ENCODE results near the gene TSHZ2.

DNA sequence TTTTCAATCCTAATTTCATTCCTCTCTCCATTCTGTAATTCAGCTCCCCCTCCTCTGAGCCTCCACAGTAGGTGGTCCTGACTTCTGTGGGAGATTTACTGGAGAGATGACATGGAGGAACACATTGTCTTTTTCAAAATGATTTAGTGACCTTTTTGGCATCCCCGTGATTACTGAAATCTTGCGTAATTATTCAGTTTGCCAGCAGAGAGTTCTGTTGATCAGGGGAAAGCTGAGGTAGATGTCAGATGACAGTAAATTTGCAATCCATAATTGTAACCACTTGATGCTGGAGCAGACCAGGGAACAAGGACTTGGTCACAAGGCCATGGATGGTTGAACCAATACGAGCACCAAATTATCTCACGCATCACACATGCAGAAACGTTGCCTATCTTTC, 302.2 kb downstream of the TSHZ2 start:
- TF ChIP-seq, protein P1, sequence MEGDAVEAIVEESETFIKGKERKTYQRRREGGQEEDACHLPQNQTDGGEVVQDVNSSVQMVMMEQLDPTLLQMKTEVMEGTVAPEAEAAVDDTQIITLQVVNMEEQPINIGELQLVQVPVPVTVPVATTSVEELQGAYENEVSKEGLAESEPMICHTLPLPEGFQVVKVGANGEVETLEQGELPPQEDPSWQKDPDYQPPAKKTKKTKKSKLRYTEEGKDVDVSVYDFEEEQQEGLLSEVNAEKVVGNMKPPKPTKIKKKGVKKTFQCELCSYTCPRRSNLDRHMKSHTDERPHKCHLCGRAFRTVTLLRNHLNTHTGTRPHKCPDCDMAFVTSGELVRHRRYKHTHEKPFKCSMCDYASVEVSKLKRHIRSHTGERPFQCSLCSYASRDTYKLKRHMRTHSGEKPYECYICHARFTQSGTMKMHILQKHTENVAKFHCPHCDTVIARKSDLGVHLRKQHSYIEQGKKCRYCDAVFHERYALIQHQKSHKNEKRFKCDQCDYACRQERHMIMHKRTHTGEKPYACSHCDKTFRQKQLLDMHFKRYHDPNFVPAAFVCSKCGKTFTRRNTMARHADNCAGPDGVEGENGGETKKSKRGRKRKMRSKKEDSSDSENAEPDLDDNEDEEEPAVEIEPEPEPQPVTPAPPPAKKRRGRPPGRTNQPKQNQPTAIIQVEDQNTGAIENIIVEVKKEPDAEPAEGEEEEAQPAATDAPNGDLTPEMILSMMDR (IDR thresholded peaks at IDR 0.05): no peak
- TF ChIP-seq POLR2AphosphoS5 (IDR thresholded peaks at IDR 0.05) (no peak), POLR2A (IDR thresholded peaks at IDR 0.05) (no peak)

All from breast epithelium (tissue), 3 donors.